WTC11 (cell line): ENCODE results near the gene GGNBP2.

Experiments used
- ATF1 ChIP-seq: sonication (generic); formaldehyde crosslinking; IDR thresholded peaks from 2 replicates; pipeline ENCODE4 v1.8.1; 2023; ENCODE audit warnings: mild to moderate bottlenecking, moderate library complexity, missing genetic modification reagents
- ATF2 ChIP-seq: sonication (generic); formaldehyde crosslinking; IDR thresholded peaks from 2 replicates; pipeline ENCODE4 v1.8.1; 2022; ENCODE audit warnings: low read depth, missing genetic modification reagents, borderline replicate concordance
- CREB1 ChIP-seq: sonication (generic); formaldehyde crosslinking; IDR thresholded peaks from 2 replicates; pipeline ENCODE4 v1.8.0; 2023; ENCODE audit warnings: mild to moderate bottlenecking, missing genetic modification reagents
- CTCF ChIP-seq: fragments of 200-600 bp; IDR thresholded peaks from 2 replicates; pipeline ENCODE4 v1.8.0; 2022; ENCODE audit warnings: antibody characterized with exemption
- EMX1 ChIP-seq: fragments of 250-450 bp; sonication (Bioruptor Pico); IDR thresholded peaks from 2 replicates; pipeline ENCODE4 v1.8.0; 2021; ENCODE audit warnings: mild to moderate bottlenecking
- NFYB ChIP-seq: sonication (generic); formaldehyde crosslinking; conservative IDR thresholded peaks from 2 replicates; pipeline ENCODE4 v1.8.0; 2022; ENCODE audit warnings: low read depth, missing genetic modification reagents
- SP1 ChIP-seq: sonication (generic); formaldehyde crosslinking; conservative IDR thresholded peaks from 2 replicates; pipeline ENCODE4 v1.8.1; 2022; ENCODE audit warnings: missing genetic modification reagents
- TP53 ChIP-seq: sonication (generic); formaldehyde crosslinking; IDR thresholded peaks from 2 replicates; pipeline ENCODE4 v1.8.1; 2023; ENCODE audit warnings: mild to moderate bottlenecking, missing genetic modification reagents
- USF2 ChIP-seq: sonication (generic); formaldehyde crosslinking; IDR thresholded peaks from 2 replicates; pipeline ENCODE4 v1.8.1; 2023; ENCODE audit warnings: mild to moderate bottlenecking, missing genetic modification reagents, moderate library complexity
- ZMAT4 ChIP-seq: fragments of 250-450 bp; sonication (Bioruptor Pico); IDR thresholded peaks from 2 replicates; pipeline ENCODE4 v1.9.0; 2021; ENCODE audit warnings: mild to moderate bottlenecking

GRCh38 chr17:36614933-36615332, 70.2 kb downstream of the GGNBP2 start:
- TF ChIP-seq CTCF (no peak), ZMAT4 (CRISPR knock-in tag) (no peak), USF2 (CRISPR knock-in tag) (no peak), TP53 (CRISPR knock-in tag) (no peak), NFYB (CRISPR knock-in tag) (no peak), ATF1 (CRISPR knock-in tag) (no peak), EMX1 (CRISPR knock-in tag) (no peak), SP1 (no peak), ATF2 (no peak), CREB1 (CRISPR knock-in tag) (no peak)
